GM10266 (cell line): ENCODE results near the gene DIP2A.
A peak's percentile ranks its signal among the peaks of the same experiment; 100 is the strongest.
"Not testable (repeated sequence)": the region's sequence is repeated elsewhere in the genome, so short reads cannot be mapped to it uniquely, and the experiment has no call there.

Experiments
- DNase-seq: peaks from one replicate; pipeline ENCODE4 v3.0.0; 2012; ENCODE audit errors: extremely low spot score
- TF ChIP-seq, protein P1 (sequence below): IDR thresholded peaks from 2 replicates; pipeline ENCODE4 v1.5.1; 2012; ENCODE audit warnings: mild to moderate bottlenecking, low read depth; ENCODE audit not compliant: control insufficient read depth, insufficient read depth; ENCODE audit errors: missing control alignments

DIP2A gene

DNA sequence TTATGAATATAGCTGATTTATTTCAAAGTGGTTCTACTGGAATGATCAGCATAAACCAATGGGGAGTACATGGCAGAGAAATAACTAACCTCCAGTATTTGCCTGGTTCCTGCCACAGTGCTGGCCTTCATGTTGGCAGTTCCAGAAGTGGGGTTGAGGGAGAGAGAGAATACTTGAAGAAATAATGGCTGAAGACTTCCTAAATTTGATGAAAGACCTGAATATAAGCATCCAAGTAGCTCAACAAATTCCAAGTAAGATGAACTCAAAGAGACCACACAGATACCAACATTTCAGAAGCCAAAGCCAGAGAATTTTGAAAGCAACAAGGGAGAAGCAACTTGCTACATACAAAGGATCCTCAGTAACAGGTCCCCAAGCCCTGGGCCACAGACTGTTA, 111.9 kb downstream of the DIP2A start:
- TF ChIP-seq, protein P1, sequence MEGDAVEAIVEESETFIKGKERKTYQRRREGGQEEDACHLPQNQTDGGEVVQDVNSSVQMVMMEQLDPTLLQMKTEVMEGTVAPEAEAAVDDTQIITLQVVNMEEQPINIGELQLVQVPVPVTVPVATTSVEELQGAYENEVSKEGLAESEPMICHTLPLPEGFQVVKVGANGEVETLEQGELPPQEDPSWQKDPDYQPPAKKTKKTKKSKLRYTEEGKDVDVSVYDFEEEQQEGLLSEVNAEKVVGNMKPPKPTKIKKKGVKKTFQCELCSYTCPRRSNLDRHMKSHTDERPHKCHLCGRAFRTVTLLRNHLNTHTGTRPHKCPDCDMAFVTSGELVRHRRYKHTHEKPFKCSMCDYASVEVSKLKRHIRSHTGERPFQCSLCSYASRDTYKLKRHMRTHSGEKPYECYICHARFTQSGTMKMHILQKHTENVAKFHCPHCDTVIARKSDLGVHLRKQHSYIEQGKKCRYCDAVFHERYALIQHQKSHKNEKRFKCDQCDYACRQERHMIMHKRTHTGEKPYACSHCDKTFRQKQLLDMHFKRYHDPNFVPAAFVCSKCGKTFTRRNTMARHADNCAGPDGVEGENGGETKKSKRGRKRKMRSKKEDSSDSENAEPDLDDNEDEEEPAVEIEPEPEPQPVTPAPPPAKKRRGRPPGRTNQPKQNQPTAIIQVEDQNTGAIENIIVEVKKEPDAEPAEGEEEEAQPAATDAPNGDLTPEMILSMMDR = no peak
- DNase-seq = no peak

DNA sequence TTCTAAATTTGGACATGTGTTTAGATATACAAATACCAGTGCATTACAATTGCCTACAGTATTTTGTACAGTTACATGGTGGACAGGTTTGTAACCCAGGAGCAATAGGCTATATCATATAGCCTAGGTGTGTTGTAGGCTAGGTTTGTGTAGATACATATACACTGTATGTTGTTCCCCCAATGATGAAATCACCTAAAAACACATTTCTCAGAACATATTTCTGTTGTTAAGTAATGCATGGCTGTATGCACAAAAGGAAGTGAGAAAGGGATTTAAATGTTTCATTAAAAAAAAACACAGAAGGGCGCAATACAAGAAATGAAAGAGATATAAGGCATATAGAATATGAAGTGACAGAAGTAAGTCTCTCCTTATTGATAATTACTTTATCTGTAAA, 114.2 kb downstream of the DIP2A start:
- DNase-seq = no peak
- TF ChIP-seq, protein P1 = no peak

DNA sequence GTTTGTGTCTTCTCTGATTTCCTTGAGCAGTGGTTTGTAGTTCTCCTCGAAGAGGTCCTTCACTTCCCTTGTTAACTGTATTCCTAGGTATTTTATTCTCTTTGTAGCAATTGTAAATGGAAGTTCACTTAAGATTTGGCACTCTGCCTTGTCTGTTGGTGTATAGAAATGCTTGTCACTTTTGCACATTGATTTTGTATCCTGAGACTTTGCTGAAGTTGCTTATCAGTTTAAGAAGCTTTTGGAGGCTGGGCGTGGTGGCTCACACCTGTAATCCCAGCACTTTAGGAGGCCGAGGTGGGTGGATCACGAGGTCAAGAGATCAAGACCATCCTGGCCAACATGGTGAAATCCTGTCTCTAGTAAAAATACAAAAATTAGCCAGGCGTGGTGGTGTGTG, 119.1 kb downstream of the DIP2A start:
- DNase-seq = not testable (repeated sequence)

DNA sequence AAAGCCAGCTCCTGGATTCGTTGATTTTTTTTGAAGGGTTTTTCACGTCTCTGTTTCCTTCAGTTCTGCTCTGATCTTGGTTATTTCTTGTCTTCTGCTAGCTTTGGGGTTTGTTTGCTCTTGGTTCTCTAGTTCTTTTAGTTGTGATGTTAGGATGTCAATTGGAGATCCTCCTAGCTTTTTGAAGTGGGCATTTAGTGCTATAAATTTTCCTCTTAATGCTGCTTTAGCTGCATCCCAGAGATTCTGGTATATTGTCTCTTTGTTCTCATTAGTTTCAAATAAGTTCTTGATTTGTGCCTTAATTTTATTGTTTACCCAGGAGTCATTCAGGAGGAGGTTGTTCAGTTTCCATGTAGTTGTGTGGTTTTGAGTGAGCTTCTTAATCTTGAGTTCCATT, 120.7 kb downstream of the DIP2A start:
- not testable (repeated sequence) for DNase-seq

DNA sequence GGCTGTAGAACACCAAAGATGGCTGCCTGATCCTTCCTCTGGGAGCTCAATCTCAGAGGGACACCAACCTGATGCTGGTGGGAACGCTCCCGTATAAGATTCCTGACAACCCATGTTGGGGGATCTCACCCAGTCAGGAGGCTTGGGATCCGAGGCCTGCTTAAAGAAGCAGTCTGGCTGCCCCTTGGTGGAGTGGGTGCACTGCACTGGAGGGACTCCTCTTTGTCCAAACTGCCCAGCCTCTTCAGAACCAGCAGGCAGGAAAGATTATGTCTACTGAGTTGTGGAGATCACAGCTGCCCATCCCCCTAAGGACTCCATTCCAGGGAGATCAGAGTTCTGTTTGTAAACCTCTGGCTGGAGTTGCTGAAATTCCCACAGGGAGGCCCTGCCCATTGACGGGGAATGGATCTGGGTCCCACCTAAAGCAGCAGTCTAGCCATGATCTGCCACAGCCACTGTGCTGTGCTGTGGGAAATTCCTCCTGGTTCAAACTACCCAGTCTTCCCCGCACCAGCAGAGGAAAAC, 123.2 kb downstream of the DIP2A start:
- TF ChIP-seq, protein P1 = no peak

DNA sequence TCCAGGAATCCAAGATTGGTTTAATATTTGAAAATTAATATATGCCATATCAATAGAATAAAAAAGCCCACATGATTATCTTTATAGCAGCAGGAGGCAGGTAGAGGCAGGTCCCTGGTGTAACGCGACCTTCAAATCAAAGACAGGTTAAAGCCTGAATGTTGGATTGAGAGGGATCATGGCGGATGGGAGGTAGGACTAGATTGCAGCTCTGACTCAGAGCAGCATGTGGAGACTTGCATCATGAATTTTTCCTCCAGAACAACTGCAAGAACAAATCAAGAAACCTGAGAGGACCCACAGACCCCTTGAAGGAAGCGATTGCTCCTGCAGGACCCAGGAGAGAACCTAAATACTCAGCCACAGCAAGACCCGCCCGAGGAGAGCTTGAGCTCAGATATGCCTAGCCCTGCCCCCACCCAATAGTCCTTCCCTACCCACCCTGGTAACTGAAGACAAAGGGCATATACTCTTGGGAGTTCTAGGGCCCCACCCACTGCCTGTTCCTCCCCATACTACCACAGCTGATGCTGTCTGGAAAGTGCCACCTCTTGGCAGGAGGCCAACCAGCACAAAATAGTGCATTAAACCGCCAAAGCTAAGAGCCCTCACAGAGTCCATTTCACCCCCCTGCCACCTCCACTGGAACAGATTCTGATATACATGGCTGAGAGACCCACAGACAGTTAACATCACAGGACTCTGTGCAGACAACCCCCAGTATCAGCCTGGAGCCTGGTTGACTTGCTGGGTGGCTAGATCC, 126.7 kb downstream of the DIP2A start:
- TF ChIP-seq, protein P1 = no peak
- DNase-seq = no peak

More for the DNA sequence above, 123.2 kb downstream of the DIP2A start:
- no peak for DNase-seq

DNA sequence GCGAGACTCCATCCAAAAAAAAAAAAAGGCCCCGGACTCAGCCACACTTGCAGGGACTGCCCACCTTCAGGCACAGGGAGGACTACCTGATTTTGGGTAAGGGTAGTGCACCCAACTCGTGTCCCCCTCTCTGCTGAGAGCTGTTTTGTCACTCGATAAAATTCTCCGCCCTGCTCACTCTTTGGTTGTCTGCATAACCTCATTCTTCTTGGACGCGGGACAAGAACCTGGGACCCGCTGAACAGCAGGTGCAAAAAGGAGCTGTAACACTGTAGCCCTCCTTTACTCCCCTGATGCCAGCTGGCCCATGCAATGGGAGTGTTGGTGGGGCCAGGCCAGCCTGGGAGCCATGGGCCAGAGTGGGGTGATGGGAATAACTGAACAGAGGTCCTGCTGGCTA, 135.6 kb downstream of the DIP2A start:
- no peak for DNase-seq
- TF ChIP-seq, protein P1 = no peak

DNA sequence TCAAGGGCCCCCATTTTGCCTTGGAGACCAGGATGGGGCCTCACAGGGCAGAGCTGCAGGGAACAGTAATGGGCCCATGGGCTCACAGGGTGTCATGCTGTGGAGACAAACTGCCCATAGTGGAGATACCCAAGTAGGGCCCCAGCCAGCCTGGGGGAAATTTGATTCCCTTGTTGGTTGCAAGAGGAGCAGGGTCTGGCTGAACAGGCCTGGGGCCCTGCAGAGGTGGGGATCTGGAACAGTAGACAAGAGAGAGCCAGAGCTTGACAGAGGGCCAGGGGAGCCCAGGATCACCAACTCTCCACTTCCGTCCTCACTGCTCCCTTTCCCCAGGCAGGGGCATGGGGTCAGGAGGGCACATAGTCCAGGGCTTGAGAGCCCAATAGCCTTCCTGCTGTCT, 137.5 kb downstream of the DIP2A start:
- peak; percentile 8 for DNase-seq
- TF ChIP-seq, protein P1 = no peak
